Neuron (in vitro differentiated cells): ENCODE data around the gene ERMP1.
"Not testable (repeated sequence)": the region's sequence is repeated elsewhere in the genome, so short reads cannot be mapped to it uniquely, and the experiment has no call there.

Experiments used
- H2AFZ ChIP-seq: one replicate; pipeline ENCODE4 v1.6.1; 2013; ENCODE audit warnings: low read depth, mild to moderate bottlenecking, inconsistent platforms, low read length, moderate library complexity
- H3K27me3 ChIP-seq: one replicate; pipeline ENCODE4 v1.6.1; 2013; ENCODE audit warnings: low read length; ENCODE audit not compliant: insufficient read depth
- H3K36me3 ChIP-seq: one replicate; pipeline ENCODE4 v1.6.1; 2013; ENCODE audit warnings: low read length; ENCODE audit not compliant: insufficient read depth
- H3K4me1 ChIP-seq: one replicate; pipeline ENCODE4 v1.6.1; 2013; ENCODE audit warnings: low read length; ENCODE audit not compliant: insufficient read depth
- H3K4me3 ChIP-seq: 2 replicates; pipeline ENCODE4 v1.5.1; 2013; ENCODE audit warnings: mild to moderate bottlenecking, low read length, moderate library complexity
- H3K9me3 ChIP-seq: one replicate; pipeline ENCODE4 v1.6.1; 2013; ENCODE audit warnings: low read length

The ERMP1 gene

DNA sequence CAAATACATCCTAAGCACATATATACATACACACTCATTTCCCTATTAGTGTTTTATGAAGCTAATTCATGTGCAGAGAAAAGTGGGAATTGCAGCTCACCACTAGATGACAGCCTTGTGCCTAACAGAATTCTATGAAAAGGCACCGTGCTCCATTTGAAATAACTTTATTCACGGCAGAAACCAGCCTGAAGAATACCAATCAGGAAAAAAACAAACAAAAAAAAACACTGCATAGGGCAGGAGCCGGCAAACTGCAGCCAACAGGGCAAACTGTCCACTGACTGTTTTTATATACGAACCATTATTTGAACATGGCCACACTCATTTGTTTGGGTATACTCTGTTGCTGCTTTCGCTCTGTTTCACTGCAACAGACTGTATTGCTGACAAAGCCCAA, 33.6 kb downstream of the ERMP1 start:
- Histone ChIP-seq H3K4me1 (peaks cover 9% of the 10 kb centered on the region), H3K9me3 (no peaks in the 10 kb centered on the region), H2AFZ (peak overlapping the region; percentile 99), H3K4me3 (peak overlapping the region; percentile 45), H3K27me3 (no peaks in the 10 kb centered on the region), H3K36me3 (no peaks in the 10 kb centered on the region)

DNA sequence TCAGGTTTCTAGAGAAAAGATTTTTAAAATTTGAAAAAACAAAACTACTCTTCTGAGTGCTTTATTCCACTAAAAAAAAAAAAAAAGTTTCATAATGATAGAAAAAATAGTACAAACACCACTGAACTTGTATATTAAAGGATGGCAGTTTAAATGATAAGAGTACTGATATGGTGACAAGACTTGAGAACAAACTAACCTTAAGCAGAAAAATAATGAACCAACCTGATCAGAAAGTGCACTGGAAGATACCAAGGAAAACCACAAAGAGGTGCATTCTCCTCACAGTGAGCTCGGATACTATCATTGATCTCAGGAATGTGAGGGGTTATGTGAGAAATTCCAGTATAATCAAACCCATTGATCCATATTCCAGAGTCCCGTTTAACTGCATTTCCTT, 34.3 kb downstream of the ERMP1 start:
- Histone ChIP-seq H3K4me3 (no peak overlapping the region), H3K36me3 (no peaks in the 10 kb centered on the region), H3K27me3 (no peaks in the 10 kb centered on the region), H2AFZ (no peak overlapping the region), H3K4me1 (peaks cover 9% of the 10 kb centered on the region), H3K9me3 (no peaks in the 10 kb centered on the region)

DNA sequence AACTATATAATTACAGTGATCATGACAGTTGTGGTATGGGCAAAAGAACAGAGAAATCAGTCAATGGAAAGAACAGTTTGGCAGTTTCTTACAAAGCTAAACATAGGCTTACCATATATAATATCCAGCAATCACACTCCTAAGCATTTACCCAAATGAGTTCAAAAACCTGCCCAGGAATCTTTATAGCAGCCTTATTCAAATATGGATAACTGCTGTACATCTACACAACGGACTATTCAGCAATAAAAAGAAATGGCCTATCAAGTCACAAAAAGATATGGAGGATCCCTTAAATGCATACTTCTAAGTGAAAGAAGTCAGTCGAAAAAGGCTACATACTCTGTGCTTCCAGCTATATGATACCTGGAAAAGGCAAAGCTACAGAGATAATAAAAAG, 36.6 kb downstream of the ERMP1 start:
- Histone ChIP-seq H2AFZ (no peak overlapping the region), H3K4me1 (peaks cover 9% of the 10 kb centered on the region), H3K4me3 (no peak overlapping the region), H3K36me3 (no peaks in the 10 kb centered on the region), H3K27me3 (no peaks in the 10 kb centered on the region), H3K9me3 (no peaks in the 10 kb centered on the region)

DNA sequence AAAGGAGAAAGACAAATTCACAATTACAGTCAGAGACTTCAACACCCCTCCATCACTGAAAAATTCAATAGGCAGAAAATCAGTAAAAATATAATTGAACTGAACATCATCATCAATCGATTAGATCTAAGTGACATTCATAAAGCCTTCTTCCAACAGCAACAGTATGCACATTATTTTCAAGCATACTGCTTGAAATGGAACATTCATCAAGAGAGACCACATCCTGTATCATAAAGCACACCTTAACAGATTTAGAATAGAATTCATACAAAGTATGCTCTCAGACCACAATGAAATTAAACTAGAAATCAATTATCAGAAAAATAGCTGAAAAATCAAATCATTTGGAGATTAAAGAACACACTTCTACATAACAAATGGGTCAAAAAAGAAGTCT, 39.1 kb downstream of the ERMP1 start:
- H3K9me3 ChIP-seq, result no peaks in the 10 kb centered on the region

DNA sequence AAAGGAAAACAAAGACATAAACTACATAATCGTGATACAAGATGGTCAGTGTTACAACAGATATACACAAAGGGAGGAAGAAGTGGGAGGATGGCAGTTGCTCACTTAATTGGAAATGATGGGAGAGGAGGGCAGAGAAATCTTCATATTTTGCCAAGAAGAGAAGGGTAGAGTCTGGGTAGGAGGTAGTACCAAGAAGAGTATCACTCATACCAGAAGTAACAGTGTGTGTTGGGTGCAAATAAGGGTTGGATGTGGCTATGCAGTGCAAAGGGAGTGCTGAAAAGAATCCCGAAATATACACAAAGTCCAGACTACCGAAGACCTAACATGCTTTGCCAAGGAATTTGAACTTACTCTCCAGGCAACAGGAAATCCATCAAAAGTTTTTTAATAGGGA, 41.0 kb downstream of the ERMP1 start:
- Histone ChIP-seq H3K4me1 (no peaks in the 10 kb centered on the region), H2AFZ (no peak overlapping the region), H3K36me3 (no peaks in the 10 kb centered on the region), H3K27me3 (no peaks in the 10 kb centered on the region), H3K9me3 (no peaks in the 10 kb centered on the region), H3K4me3 (no peak overlapping the region)

More for the DNA sequence above, 39.1 kb downstream of the ERMP1 start:
- Histone ChIP-seq H3K4me3 (no peak overlapping the region), H3K27me3 (no peaks in the 10 kb centered on the region), H3K36me3 (no peaks in the 10 kb centered on the region), H3K4me1 (no peaks in the 10 kb centered on the region), H2AFZ (no peak overlapping the region)

DNA sequence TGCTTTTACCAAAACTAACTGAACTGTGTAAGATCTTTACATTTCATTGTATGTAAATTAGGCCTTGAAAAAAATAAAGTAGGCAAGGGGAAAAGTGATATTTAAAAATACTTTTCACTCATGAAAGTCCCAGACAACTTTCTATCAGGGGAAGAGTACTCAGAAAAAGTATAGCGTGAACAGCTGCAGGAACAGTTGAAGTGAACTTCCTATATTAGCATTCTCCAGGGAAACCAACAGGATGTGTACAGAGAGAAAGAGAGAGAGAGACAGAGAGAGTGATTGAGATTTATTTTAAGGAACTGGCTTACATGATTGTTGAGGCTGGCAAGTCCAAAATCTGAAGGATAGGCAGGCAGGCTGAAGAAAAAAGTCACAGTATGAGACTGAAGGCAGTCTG, 42.0 kb downstream of the ERMP1 start:
- Histone ChIP-seq H3K4me1 (no peaks in the 10 kb centered on the region), H3K4me3 (no peak overlapping the region), H2AFZ (no peak overlapping the region), H3K36me3 (no peaks in the 10 kb centered on the region), H3K9me3 (no peaks in the 10 kb centered on the region), H3K27me3 (no peaks in the 10 kb centered on the region)

DNA sequence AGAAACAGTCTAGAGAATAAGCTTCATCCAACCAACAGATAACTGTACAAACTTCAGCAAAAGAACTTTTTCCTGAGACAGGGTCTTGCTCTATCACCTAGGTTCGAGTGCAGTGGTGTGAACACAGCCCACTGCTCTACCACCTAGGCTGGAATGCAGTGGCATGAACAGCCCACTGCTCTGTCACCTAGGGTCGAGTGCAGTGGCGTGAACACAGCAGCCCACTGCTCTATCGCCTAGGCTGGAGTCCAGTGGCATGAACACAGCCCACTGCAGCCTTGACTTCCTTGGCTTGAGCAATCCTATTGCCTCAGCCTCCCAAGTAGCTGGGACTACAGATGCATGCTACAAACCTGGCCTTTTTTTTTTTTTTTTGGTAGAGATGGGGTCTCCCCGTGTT, 43.4 kb downstream of the ERMP1 start:
- no peaks in the 10 kb centered on the region for H3K27me3 ChIP-seq
- no peaks in the 10 kb centered on the region for H3K4me1 ChIP-seq
- H3K36me3 ChIP-seq, result no peaks in the 10 kb centered on the region
- no peak overlapping the region for H2AFZ ChIP-seq
- no peak overlapping the region for H3K4me3 ChIP-seq
- no peaks in the 10 kb centered on the region for H3K9me3 ChIP-seq

DNA sequence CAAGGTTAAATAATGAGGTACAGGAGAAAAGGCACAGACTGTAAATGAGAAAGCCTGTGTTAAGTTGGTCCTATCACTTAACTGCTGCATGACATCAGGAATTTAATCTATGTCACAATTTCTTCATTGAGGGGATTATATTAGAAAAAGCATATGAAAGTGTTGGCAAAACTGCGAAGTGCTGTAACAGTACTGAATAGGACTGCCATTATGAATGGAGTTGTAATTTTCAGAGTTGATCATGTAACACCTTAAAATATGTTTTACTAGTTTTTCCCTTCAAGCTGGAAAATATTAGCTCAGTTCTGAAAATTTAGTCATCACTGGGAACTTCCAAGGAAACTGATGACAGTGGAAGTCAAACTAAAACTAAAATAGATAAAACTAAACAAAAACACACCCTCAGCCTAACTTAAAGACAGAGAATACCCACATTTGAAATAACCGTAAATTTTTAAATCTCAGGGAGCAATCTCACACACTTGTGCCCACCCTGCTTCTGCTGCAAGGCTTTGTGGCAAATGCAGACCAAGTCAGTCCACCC, 45.1 kb downstream of the ERMP1 start:
- Histone ChIP-seq H3K4me3 (no peak overlapping the region), H3K9me3 (no peaks in the 10 kb centered on the region), H3K4me1 (no peaks in the 10 kb centered on the region), H2AFZ (no peak overlapping the region), H3K27me3 (no peaks in the 10 kb centered on the region), H3K36me3 (no peaks in the 10 kb centered on the region)

DNA sequence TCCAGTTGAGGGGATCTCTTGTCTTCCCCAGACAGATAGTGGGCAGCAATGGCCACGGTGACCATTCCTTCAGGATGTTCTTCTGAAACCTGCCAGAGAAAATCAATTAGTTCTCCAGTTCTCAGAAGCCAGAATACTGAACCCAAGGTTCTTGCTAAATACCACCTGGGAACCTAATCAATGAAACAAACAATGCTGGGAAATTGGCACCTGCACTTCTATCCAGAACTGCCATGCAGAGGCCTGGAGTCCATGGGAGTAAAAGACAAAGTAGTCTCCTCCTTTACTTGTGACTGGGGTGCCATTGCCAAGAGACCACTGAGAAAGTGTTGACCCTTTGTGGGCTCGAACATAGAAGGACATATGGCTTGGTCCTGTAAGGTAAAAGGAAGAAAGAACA, 45.7 kb downstream of the ERMP1 start:
- no peak overlapping the region for H3K4me3 ChIP-seq
- no peaks in the 10 kb centered on the region for H3K9me3 ChIP-seq
- no peaks in the 10 kb centered on the region for H3K27me3 ChIP-seq
- no peaks in the 10 kb centered on the region for H3K4me1 ChIP-seq
- no peak overlapping the region for H2AFZ ChIP-seq
- no peaks in the 10 kb centered on the region for H3K36me3 ChIP-seq

DNA sequence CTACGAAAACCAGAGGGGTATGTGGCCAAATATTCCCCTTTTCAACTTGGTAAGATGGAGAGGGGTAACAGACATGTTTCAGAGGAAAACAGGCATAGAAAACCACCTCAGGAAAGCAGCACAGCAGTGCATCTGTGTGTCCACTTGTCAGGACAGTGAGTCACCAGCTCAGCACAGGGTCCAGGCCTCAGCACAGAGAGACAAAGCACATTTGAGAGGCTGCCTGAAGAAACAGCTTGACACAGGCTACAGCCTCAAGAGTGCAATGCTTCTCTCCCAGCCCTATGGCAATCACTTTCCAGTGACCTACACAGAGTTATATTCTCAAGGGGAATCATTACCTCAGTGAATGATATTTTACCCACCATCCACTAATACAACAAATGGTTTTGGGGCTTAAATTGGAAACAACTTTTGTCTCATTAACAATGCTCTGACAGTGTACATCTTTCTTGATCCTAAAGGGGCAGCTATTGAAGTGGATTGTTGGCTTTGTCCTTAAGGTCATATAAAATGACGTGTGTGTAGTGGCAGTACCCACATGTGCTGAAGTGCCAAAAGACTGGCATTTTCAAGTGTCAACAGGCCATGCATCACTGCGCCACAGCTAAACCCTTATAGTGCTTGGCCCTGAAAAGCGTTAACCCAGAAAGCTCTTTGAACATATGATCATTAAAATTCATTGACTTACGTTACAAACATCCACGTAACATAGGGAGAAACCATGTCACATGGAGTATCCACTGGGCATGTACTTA, 46.4 kb downstream of the ERMP1 start:
- H3K4me1 ChIP-seq, result no peaks in the 10 kb centered on the region
- no peak overlapping the region for H3K4me3 ChIP-seq
- no peak overlapping the region for H2AFZ ChIP-seq
- H3K36me3 ChIP-seq, result no peaks in the 10 kb centered on the region
- no peaks in the 10 kb centered on the region for H3K27me3 ChIP-seq
- H3K9me3 ChIP-seq, result peaks cover 3% of the 10 kb centered on the region

DNA sequence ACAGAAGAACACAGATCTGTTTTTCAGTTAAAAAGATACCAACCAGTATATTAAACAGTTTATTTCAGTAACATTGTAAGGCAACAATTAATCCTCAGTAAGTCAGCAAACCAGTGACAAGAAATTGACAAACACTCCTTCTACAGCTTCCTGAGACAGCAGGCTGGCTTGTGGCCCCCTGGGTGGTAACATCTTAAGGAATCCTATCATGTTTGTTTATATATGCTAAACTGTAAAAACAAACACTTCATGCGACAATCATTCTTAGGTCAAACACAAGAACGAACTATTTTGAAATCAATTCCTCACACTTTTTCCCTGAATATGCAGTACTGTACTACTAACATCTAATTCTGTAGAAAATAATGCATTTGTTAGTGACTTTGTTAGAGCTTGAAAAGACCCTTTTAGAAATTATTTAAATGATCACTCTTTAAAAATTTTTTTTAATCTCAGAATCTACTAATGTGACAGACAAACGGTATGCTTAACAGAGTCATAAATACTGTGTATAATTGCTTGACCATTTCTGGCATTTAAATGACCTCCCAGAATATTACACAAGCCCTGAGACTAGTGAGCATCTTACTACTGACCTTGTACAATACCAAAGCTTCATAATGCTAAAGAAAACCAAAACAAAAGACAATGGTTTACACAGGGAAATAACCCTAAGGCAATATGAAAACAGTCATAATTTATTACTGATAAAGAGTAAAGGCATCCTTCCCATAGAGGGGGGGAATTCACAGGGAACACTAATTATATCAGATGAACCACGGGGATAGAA, 48.2 kb downstream of the ERMP1 start:
- Histone ChIP-seq H3K27me3 (no peaks in the 10 kb centered on the region), H3K36me3 (peaks cover 8% of the 10 kb centered on the region), H2AFZ (no peak overlapping the region), H3K4me1 (no peaks in the 10 kb centered on the region), H3K4me3 (no peak overlapping the region), H3K9me3 (peaks cover 9% of the 10 kb centered on the region)

DNA sequence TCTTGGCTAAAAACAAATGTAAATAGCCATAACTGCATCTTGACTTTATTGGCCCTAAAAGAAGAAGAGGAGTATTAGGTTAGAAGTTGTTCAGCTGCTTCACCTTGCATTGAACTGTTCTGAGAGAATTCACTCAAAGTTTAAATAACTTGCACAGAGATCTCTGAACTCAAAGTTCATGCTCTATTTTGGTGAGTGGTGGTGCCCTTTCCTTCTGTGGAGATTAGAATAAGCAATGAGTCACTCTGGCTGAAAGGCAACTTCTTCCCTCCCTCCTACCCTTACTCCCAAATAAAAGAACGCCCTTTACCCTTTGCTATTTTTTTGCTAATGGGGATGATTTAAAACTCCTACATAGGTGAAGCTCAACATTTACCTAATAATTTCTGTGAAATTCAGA, 48.9 kb downstream of the ERMP1 start:
- H3K36me3 ChIP-seq, result peaks cover 13% of the 10 kb centered on the region
- no peak overlapping the region for H3K4me3 ChIP-seq
- H3K27me3 ChIP-seq, result no peaks in the 10 kb centered on the region
- peaks cover 15% of the 10 kb centered on the region for H3K9me3 ChIP-seq
- H3K4me1 ChIP-seq, result no peaks in the 10 kb centered on the region
- H2AFZ ChIP-seq, result no peak overlapping the region

DNA sequence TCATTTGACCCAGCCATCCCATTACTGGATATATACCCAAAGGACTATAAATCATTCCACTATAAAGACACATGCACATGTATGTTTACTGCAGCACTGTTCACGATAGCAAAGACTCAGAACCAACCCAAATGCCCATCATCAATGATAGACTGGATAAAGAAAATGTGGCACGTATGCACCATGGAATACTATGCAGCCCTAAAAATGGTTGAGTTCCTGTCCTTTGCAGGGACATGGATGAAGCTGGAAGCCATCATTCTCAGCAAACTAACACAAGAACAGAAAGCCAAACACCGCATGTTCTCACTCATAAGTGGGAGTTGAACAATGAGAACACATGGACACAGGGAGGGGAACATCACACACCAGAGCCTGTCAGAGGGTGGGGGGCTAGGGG, 49.5 kb downstream of the ERMP1 start:
- peaks cover 19% of the 10 kb centered on the region for H3K36me3 ChIP-seq
- not testable (repeated sequence) for H3K27me3 ChIP-seq, H2AFZ ChIP-seq, H3K4me1 ChIP-seq, H3K4me3 ChIP-seq
- peaks cover 19% of the 10 kb centered on the region for H3K9me3 ChIP-seq
